IMR-90 (cell line): ENCODE results near the gene SLC39A3. TPM values are rescaled to one million over a fixed set of nuclear protein-coding genes. Genes with fewer than 3 reads are reported as not detected.
A peak's percentile ranks its signal among the peaks of the same experiment; 100 is the strongest.

Experiments used
- ATAC-seq: fragments of 200-7000 bp; cut with Tn5 transposase; 2 replicates; pipeline ENCODE4 v1.9.1; 2020; ENCODE audit warnings: low read depth, mild to moderate bottlenecking, moderate library complexity
- BruUV-seq: library from RNA; stranded (reverse); fragments of 400-500 nt; replicated peaks from 2 replicates; lab custom pipeline; 2021; lab: Mats Ljungman, UMichigan
- CTCF ChIA-PET: fragments of 300-600 bp; formaldehyde crosslinking; extraction: SDS; loops from one replicate; lab custom pipeline; 2021; ENCODE audit warnings: antibody characterized with exemption; lab: Yijun Ruan, JAX
- POLR2A ChIA-PET: fragments of 300-600 bp; sonication (Branson Sonifier 250); formaldehyde crosslinking; loops from one replicate; lab custom pipeline; 2022; ENCODE audit warnings: antibody characterized with exemption; ENCODE audit not compliant: unreplicated experiment; lab: Charles Lee
- DNase-seq: peaks from one replicate; pipeline ENCODE4 v3.0.0; 2013
- H2AFZ ChIP-seq: replicated peaks from 2 replicates; pipeline ENCODE3; 2013; ENCODE audit warnings: low read length, mild to moderate bottlenecking; ENCODE audit not compliant: poor library complexity
- H2AK5ac ChIP-seq: 2 replicates; pipeline ENCODE4 v1.6.1; 2013; ENCODE audit warnings: low read depth, low read length, inconsistent platforms
- H2AK9ac ChIP-seq: replicated peaks from 2 replicates; pipeline ENCODE3; 2013; ENCODE audit warnings: mild to moderate bottlenecking, low read depth, low read length, moderate library complexity; ENCODE audit not compliant: poor library complexity
- H2BK120ac ChIP-seq: 2 replicates; pipeline ENCODE4 v1.6.1; 2013; ENCODE audit warnings: low read depth, low read length, inconsistent platforms
- H2BK15ac ChIP-seq: 3 replicates; pipeline ENCODE4 v1.6.1; 2013; ENCODE audit warnings: low read depth, low read length, inconsistent platforms
- H2BK20ac ChIP-seq: 2 replicates; pipeline ENCODE4 v1.6.1; 2013; ENCODE audit warnings: low read depth, mild to moderate bottlenecking, inconsistent platforms, low read length, moderate library complexity
- H2BK5ac ChIP-seq: 2 replicates; pipeline ENCODE4 v1.6.1; 2013; ENCODE audit warnings: mild to moderate bottlenecking, low read depth, low read length, inconsistent platforms; ENCODE audit not compliant: poor library complexity, severe bottlenecking
- H3K14ac ChIP-seq: replicated peaks from 2 replicates; pipeline ENCODE4 v1.6.1; 2013; ENCODE audit warnings: low read depth, low read length, inconsistent platforms
- H3K18ac ChIP-seq: 2 replicates; pipeline ENCODE4 v1.6.1; 2013; ENCODE audit warnings: low read depth, low read length, control low read depth
- H3K23ac ChIP-seq: 2 replicates; pipeline ENCODE4 v1.6.1; 2013; ENCODE audit warnings: low read depth, low read length, inconsistent platforms
- H3K27ac ChIP-seq: 2 replicates; pipeline ENCODE4 v1.5.1; 2013; ENCODE audit warnings: mild to moderate bottlenecking, control low read depth, low read length; ENCODE audit not compliant: insufficient read depth
- H3K27me3 ChIP-seq: 2 replicates; pipeline ENCODE4 v1.6.1; 2013; ENCODE audit warnings: low read length; ENCODE audit not compliant: control insufficient read depth, insufficient read depth
- H3K36me3 ChIP-seq: 2 replicates; pipeline ENCODE4 v1.6.1; 2013; ENCODE audit warnings: low read length, mixed read lengths; ENCODE audit not compliant: control insufficient read depth, insufficient read depth
- H3K4ac ChIP-seq: 2 replicates; pipeline ENCODE4 v1.6.1; 2013; ENCODE audit warnings: low read depth, low read length, inconsistent platforms
- H3K4me1 ChIP-seq: 2 replicates; pipeline ENCODE4 v1.6.1; 2013; ENCODE audit warnings: low read length, mixed read lengths; ENCODE audit not compliant: control insufficient read depth, insufficient read depth
- H3K4me2 ChIP-seq: 2 replicates; pipeline ENCODE4 v1.6.1; 2013; ENCODE audit warnings: low read depth, mild to moderate bottlenecking, control low read depth, low read length, moderate library complexity
- H3K4me3 ChIP-seq: 2 replicates; pipeline ENCODE4 v1.5.1; 2013; ENCODE audit warnings: low read depth, mild to moderate bottlenecking, control low read depth, low read length, moderate library complexity; ENCODE audit not compliant: insufficient read depth
- H3K56ac ChIP-seq: 2 replicates; pipeline ENCODE4 v1.6.1; 2013; ENCODE audit warnings: low read length, inconsistent platforms; ENCODE audit not compliant: insufficient read depth; ENCODE audit errors: extremely low read depth
- H3K79me1 ChIP-seq, 2 experiments: 2 replicates each; pipeline ENCODE4 v1.6.1; 2013; ENCODE audit warnings: low read length in 2 of 2, inconsistent platforms in 1 of 2, low read depth in 1 of 2
- H3K9ac ChIP-seq: 2 replicates; pipeline ENCODE4 v1.6.1; 2013; ENCODE audit warnings: low read depth, low read length, control low read depth
- H3K9me1 ChIP-seq: 2 replicates; pipeline ENCODE4 v1.6.1; 2013; ENCODE audit warnings: low read length, inconsistent platforms; ENCODE audit not compliant: insufficient read depth
- H3K9me3 ChIP-seq: 2 replicates; pipeline ENCODE4 v1.6.1; 2013; ENCODE audit warnings: low read length; ENCODE audit not compliant: control insufficient read depth, insufficient read depth
- H4K20me1 ChIP-seq: 2 replicates; pipeline ENCODE4 v1.6.1; 2013; ENCODE audit warnings: low read length, inconsistent platforms; ENCODE audit not compliant: insufficient read depth
- H4K5ac ChIP-seq: 2 replicates; pipeline ENCODE4 v1.6.1; 2013; ENCODE audit warnings: mild to moderate bottlenecking, low read depth, low read length, control low read depth
- H4K8ac ChIP-seq, 2 experiments: 2 replicates each; pipeline ENCODE4 v1.6.1; 2013; ENCODE audit warnings: low read depth in 2 of 2, low read length in 2 of 2, control low read depth in 1 of 2, inconsistent platforms in 1 of 2
- H4K91ac ChIP-seq: 2 replicates; pipeline ENCODE4 v1.6.1; 2013; ENCODE audit warnings: low read depth, low read length, inconsistent platforms; ENCODE audit not compliant: insufficient read depth
- CEBPB ChIP-seq: IDR thresholded peaks from 2 replicates; pipeline ENCODE4 v1.6.1; 2012; ENCODE audit warnings: low read depth, low read length, improper control_type of control experiment
- CHD1 ChIP-seq: IDR thresholded peaks from 2 replicates; pipeline ENCODE4 v1.6.1; 2012; ENCODE audit warnings: low read depth, low read length, improper control_type of control experiment
- CTCF ChIP-seq: conservative IDR thresholded peaks from 2 replicates; pipeline ENCODE4 v1.5.1; 2012; ENCODE audit warnings: mild to moderate bottlenecking, low read depth, low read length, improper control_type of control experiment
- ELK1 ChIP-seq: fragments of 150-350 bp; IDR thresholded peaks from 2 replicates; pipeline ENCODE4 v1.6.1; 2016; ENCODE audit warnings: low read depth, mild to moderate bottlenecking, low read length, moderate library complexity, borderline replicate concordance
- FOS ChIP-seq: fragments of 150-350 bp; IDR thresholded peaks from 2 replicates; pipeline ENCODE4 v1.6.1; 2016; ENCODE audit warnings: low read depth, low read length
- MAFK ChIP-seq: IDR thresholded peaks from 2 replicates; pipeline ENCODE4 v1.6.1; 2012; ENCODE audit warnings: low read depth, low read length, improper control_type of control experiment
- MAZ ChIP-seq: IDR thresholded peaks from 2 replicates; pipeline ENCODE4 v1.6.1; 2012; ENCODE audit warnings: low read depth, mild to moderate bottlenecking, low read length, improper control_type of control experiment, moderate library complexity, borderline replicate concordance
- MXI1 ChIP-seq: IDR thresholded peaks from 2 replicates; pipeline ENCODE4 v1.6.1; 2012; ENCODE audit warnings: low read depth, mild to moderate bottlenecking, low read length, moderate library complexity, borderline replicate concordance
- NFE2L2 ChIP-seq: fragments of 150-350 bp; IDR thresholded peaks from 2 replicates; pipeline ENCODE4 v1.6.1; 2016; ENCODE audit warnings: low read depth, mild to moderate bottlenecking, low read length
- POLR2A ChIP-seq: IDR thresholded peaks from 2 replicates; pipeline ENCODE4 v1.6.1; 2012; ENCODE audit warnings: mild to moderate bottlenecking, low read depth, low read length
- RAD21 ChIP-seq: IDR thresholded peaks from 2 replicates; pipeline ENCODE4 v1.6.1; 2012; ENCODE audit warnings: low read length, improper control_type of control experiment
- RCOR1 ChIP-seq: IDR thresholded peaks from 2 replicates; pipeline ENCODE4 v1.6.1; 2012; ENCODE audit warnings: mild to moderate bottlenecking, low read length, improper control_type of control experiment; ENCODE audit not compliant: insufficient replicate concordance
- RFX5 ChIP-seq: IDR thresholded peaks from 2 replicates; pipeline ENCODE4 v1.8.0; 2012; ENCODE audit warnings: low read depth, mild to moderate bottlenecking, low read length, moderate library complexity
- USF2 ChIP-seq: fragments of 150-350 bp; IDR thresholded peaks from 2 replicates; pipeline ENCODE4 v1.6.1; 2017; ENCODE audit warnings: mild to moderate bottlenecking, antibody characterized with exemption, low read length, low read depth
- WGBS, 2 experiments: methylation state at CpG; one replicate each; pipeline versions ENCODE4 v1.1.5 to v1.1.7; 2013; ENCODE audit warnings: missing lambda C conversion rate in 2 of 2; ENCODE audit not compliant: insufficient read length in 1 of 2; ENCODE audit errors: extremely low coverage in 2 of 2; 5-methylcytosine and 5-hydroxymethylcytosine counted together
- dilution Hi-C: fragments of 300-500 bp; cut with HindIII; formaldehyde crosslinking; loops from one replicate; pipeline ENCODE4 v1.14.3; 2018; ENCODE audit warnings: low sequenced_read_pairs; ENCODE audit not compliant: unreplicated experiment
- in situ Hi-C: fragments of 300-500 bp; cut with MboI; formaldehyde crosslinking; loops from 3 replicates; pipeline ENCODE4 v1.14.3; 2019; ENCODE audit warnings: low sequenced_read_pairs, inconsistent platforms, mixed read lengths
- intact Hi-C: fragments of 100-400 bp; cut with micrococcal nuclease; formaldehyde crosslinking; loops from 2 replicates; pipeline ENCODE4 v1.10.0; 2022
- polyA plus RNA-seq, 3 experiments: library from polyadenylated mRNA; depleted of rRNA; stranded (reverse); fragments of >200 nt; gene quantifications; 2 replicates each; pipeline ENCODE4 v1.2.3, GENCODE V29; 2012; ENCODE audit warnings: low replicate concordance in 1 of 3
- total RNA-seq: library from RNA; depleted of rRNA; stranded (reverse); fragments of >200 nt; gene quantifications from 2 replicates; pipeline ENCODE4 v1.2.3, GENCODE V29; 2012

Gene SLC39A3
- total and polyA plus RNA-seq, 2 of the 4 experiments (the other 2 are of a cell fraction) = 12.4 to 38.2 TPM

- Histone ChIP-seq H2AFZ (peak overlapping the region; percentile 69), H2AK9ac (no peak overlapping the region), H3K79me1 (no peaks in the 10 kb centered on the region), H3K27me3 (peaks cover 37% of the 10 kb centered on the region), H3K4ac (no peak overlapping the region), H4K91ac (no peak overlapping the region), H2BK120ac (no peak overlapping the region), H3K36me3 (no peaks in the 10 kb centered on the region), H2BK15ac (no peak overlapping the region), H4K5ac (no peak overlapping the region), H2BK20ac (no peak overlapping the region), H3K56ac (no peak overlapping the region), H4K8ac (no peak overlapping the region), H3K9me1 (no peaks in the 10 kb centered on the region), H3K4me1 (no peaks in the 10 kb centered on the region), H3K14ac (no peak overlapping the region), H3K9ac (no peak overlapping the region), H3K9me3 (no peaks in the 10 kb centered on the region), H3K18ac (no peak overlapping the region), H4K20me1 (no peaks in the 10 kb centered on the region; the same call in 1 of the 2 replicates), H3K4me3 (peak overlapping the region; percentile 13; the same call in 1 of the 2 replicates), H3K4me2 (peak overlapping the region; percentile 78), H2BK5ac (no peak overlapping the region), H2AK5ac (no peak overlapping the region), H3K23ac (0 out of 2 replicates have a peak overlapping the region, but pooled peaks have one; percentile 38), H3K27ac (no peak overlapping the region)
- TF ChIP-seq USF2 (no peak), CEBPB (no peak), NFE2L2 (no peak), MAZ (no peak), POLR2A (no peak), MXI1 (no peak), MAFK (no peak), CTCF (no peak), CHD1 (no peak), ELK1 (no peak), RCOR1 (no peak), FOS (no peak), RAD21 (no peak), RFX5 (no peak)
- in situ Hi-C loops (no loop called here), dilution Hi-C loops (no loop called here), intact Hi-C loops (no loop called here)
- ATAC-seq = no peak
- ChIA-PET CTCF (interaction anchor here (0.6 kb wide), 1 partner anchor 26 kb away, joined by 3 read pairs; no protein-coding TSS in a partner anchor), POLR2A (no interaction called here)
- no CpG with 5 or more reads among the region's 5 CpGs for WGBS, 2 experiments
- DNase-seq = no peak
- no TSS peak for BruUV-seq
Observed at GRCh38 chr19:2703077-2703437, 36.8 kb downstream of the SLC39A3 start.
